GM12892 (cell line): ENCODE results near the gene MED31.
"Not testable (repeated sequence)": the region's sequence is repeated elsewhere in the genome, so short reads cannot be mapped to it uniquely, and the experiment has no call there.

Experiments used
- DNase-seq: peaks from one replicate; pipeline ENCODE4 v3.0.0; 2011; ENCODE audit not compliant: insufficient read length
- FAIRE-seq: peaks from 2 replicates; lab custom pipeline; 2011; peaks lifted over from hg19 to GRCh38; lab: Jason Lieb, UNC
- POLR2A ChIP-seq: IDR thresholded peaks from 2 replicates; pipeline ENCODE4 v1.6.1; 2011; ENCODE audit warnings: low read depth, low read length, control low read depth
- POLR2AphosphoS5 ChIP-seq: IDR thresholded peaks from 2 replicates; pipeline ENCODE4 v1.6.1; 2011; ENCODE audit warnings: low read depth, low read length, control low read depth
- TAF1 ChIP-seq: IDR thresholded peaks from 2 replicates; pipeline ENCODE4 v1.6.1; 2011; ENCODE audit warnings: low read depth, mild to moderate bottlenecking, control low read depth, low read length, borderline replicate concordance

MED31 gene

DNA sequence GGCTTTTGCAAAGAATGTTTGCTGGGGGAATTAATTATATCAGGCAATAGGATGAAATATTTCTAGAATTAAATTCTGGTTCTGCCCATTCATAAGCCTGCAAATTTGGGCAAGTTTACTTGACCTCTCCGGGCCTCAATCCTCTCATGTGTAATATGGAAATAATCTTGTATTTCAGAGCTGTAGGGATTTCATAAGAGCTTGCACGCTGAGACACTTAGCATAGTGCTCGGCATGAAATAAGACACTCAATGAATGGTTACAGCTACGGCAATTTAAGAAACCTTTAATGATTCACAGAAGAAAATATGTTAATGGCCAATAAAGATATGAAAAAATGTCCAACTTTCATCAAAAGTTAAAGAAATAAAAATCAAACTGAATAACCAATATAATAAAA lies 54.5 kb downstream of the MED31 start:
- DNase-seq (no peak), FAIRE-seq (no peak)
- TF ChIP-seq POLR2A (no peak), POLR2AphosphoS5 (no peak), TAF1 (no peak)

DNA sequence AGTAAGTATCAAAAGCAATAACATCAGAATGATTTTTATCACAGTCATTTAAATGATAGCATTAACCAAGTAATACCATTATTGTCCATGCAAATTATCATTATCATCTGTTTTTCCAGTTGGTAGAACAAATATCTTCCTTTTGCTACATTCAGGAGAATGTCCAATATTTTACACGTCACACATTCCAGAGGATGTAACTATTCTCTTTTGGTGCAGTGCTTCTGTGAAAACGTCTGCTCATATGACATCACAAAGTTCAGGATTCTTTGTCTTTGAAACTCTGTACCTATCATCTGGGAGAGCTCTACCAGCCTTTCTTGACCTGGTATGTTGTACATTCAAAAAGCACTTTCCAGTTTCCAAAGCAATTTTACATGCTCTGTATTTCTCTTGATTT lies 54.9 kb downstream of the MED31 start:
- FAIRE-seq = no peak
- DNase-seq = no peak
- TF ChIP-seq POLR2A (no peak), TAF1 (no peak), POLR2AphosphoS5 (no peak)

DNA sequence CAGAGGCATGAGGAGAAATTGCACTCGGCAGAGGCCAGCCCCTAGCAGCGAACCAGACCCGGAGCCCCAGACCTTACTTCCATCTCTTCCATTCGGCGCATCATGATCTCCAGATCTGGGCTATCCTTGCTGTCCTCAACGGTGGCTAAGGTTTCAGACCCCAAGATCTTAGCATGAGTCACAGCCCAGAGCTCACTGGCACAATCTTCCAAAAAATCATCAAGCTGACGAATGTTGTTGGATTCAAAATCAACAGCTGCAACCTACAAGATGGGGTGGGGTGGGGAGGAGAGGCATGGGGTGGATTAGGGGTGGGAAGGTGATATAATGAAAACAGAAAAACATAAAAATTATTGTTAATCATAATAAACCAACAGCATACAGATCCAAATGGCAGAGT lies 55.3 kb downstream of the MED31 start:
- FAIRE-seq (no peak), DNase-seq (no peak)
- TF ChIP-seq POLR2AphosphoS5 (no peak), TAF1 (no peak), POLR2A (no peak)

DNA sequence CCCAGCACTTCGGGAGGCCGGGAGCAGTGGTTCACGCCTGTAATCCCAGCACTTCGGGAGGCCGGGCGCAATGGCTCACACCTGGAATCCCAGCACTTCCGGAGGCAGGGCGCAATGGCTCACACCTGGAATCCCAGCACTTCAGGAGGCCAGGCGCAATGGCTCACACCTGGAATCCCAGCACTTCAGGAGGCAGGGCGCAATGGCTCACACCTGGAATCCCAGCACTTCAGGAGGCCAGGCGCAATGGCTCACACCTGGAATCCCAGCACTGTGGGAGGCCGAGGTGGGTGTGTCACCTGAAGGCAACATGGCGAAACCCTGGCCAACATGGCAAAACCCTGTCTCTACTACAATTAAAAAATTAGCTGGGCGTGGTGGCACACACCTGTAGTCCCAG lies 58.0 kb downstream of the MED31 start:
- not testable (repeated sequence) for FAIRE-seq, DNase-seq
